Transverse colon (tissue), 4 donors: ENCODE results near the gene SEPTIN5. TPM values are rescaled to one million over a fixed set of nuclear protein-coding genes. Genes with fewer than 3 reads are reported as not detected.

Experiments
- DNase-seq: peaks from one replicate; pipeline ENCODE4 v3.0.0-alpha.2; 2019
- H3K27ac ChIP-seq, 4 donors: fragments of 200-600 bp; sonication (generic); 2 replicates each; pipeline ENCODE4 v1.5.1; 2016 to 2018; ENCODE audit warnings: inconsistent platforms in 4 of 4
- H3K27me3 ChIP-seq: fragments of 200-600 bp; sonication (generic); 2 replicates; pipeline ENCODE4 v1.5.1; 2017; ENCODE audit warnings: inconsistent platforms
- H3K36me3 ChIP-seq, 4 donors: fragments of 200-600 bp; sonication (generic); 2 replicates each; pipeline ENCODE4 v1.5.1; 2017 to 2019; ENCODE audit warnings: inconsistent platforms in 4 of 4
- H3K4me1 ChIP-seq, 4 donors: fragments of 200-600 bp; sonication (generic); 2 replicates each; pipeline ENCODE4 v1.5.1; 2017 to 2020; ENCODE audit warnings: inconsistent platforms in 4 of 4
- H3K4me3 ChIP-seq, 4 donors: fragments of 200-600 bp; sonication (generic); 1 replicate in 1 of 4; 2 replicates in 3 of 4; pipeline versions ENCODE4 v1.5.1 to v1.6.1; 2017 to 2019; ENCODE audit warnings: inconsistent platforms in 4 of 4
- H3K9me3 ChIP-seq, 2 donors: fragments of 200-600 bp; sonication (generic); 2 replicates each; pipeline ENCODE4 v1.5.1; 2017 to 2019; ENCODE audit warnings: inconsistent platforms in 2 of 2
- CTCF ChIP-seq, 5 experiments: fragments of 200-600 bp in 3 of 5; fragments of 450-650 bp in 2 of 5; sonication (generic) in 3 of 5; IDR thresholded peaks; 1 replicate in 2 of 5; 2 replicates in 3 of 5; pipeline ENCODE4 v1.5.1; 2016 to 2017; ENCODE audit warnings: antibody characterized with exemption in 5 of 5, inconsistent platforms in 3 of 5, mild to moderate bottlenecking in 2 of 5, moderate library complexity in 1 of 5
- EP300 ChIP-seq: sonication (generic); formaldehyde crosslinking; IDR thresholded peaks from one replicate; pipeline ENCODE4 v1.6.1; 2017; ENCODE audit warnings: antibody characterized with exemption, low read depth
- POLR2A ChIP-seq: fragments of 450-650 bp; IDR thresholded peaks from one replicate; pipeline ENCODE4 v1.6.1; 2016; ENCODE audit warnings: antibody characterized with exemption, mild to moderate bottlenecking, moderate library complexity
- POLR2AphosphoS5 ChIP-seq, 3 donors: sonication (generic); formaldehyde crosslinking; IDR thresholded peaks; one replicate each; pipeline ENCODE4 v1.6.1; 2016; ENCODE audit warnings: antibody characterized with exemption in 3 of 3
- WGBS, 2 donors: methylation state at CpG; one replicate each; pipeline ENCODE4 v1.1.5; 2018; ENCODE audit warnings: low coverage in 1 of 2; 5-methylcytosine and 5-hydroxymethylcytosine counted together
- in situ Hi-C, 4 donors: fragments of 200-750 bp; cut with MboI; loops; one replicate each; pipeline versions ENCODE4 v1.15.0 to v1.15.1; 2017; ENCODE audit warnings: low sequenced_read_pairs in 3 of 4, low pct_ligation_motif_present in 1 of 4, low pct_unique_long_range_greater_than_20kb in 1 of 4
- intact Hi-C: fragments of 100-400 bp; cut with DNase I; formaldehyde crosslinking; loops from one replicate; pipeline ENCODE4 v1.15.1; 2023; ENCODE audit warnings: low total_unique reads
- total RNA-seq, 4 donors: library from RNA; depleted of rRNA; stranded (reverse); fragments of >200 nt; gene quantifications; one replicate each; pipeline ENCODE4 v1.1.0, GENCODE V29; 2016

Gene SEPTIN5
- total RNA-seq, 4 donors from 2014 or later = 2.5 to 709 (median 5.4) TPM

GRCh38 chr22:19767427-19768341 is 53.4 kb downstream of the SEPTIN5 start:
- H3K27me3 ChIP-seq = peaks cover 99% of the 10 kb centered on the region
- no peak for DNase-seq
- in situ Hi-C loops (no loop called here), intact Hi-C loops (no loop called here)
- 26% methylated on average over 27 of the region's 35 CpGs; no CpG with 5 or more reads in 1 of the 2 donors for WGBS, 2 donors
- no peaks in the 10 kb centered on the region for H3K36me3 ChIP-seq
- peak overlapping the region in 1 of 4 donors; percentile 40 for H3K4me3 ChIP-seq
- peaks cover 0 to 20% (median 16%) of the 10 kb centered on the region in 4 donors for H3K4me1 ChIP-seq
- H3K9me3 ChIP-seq = no peaks in the 10 kb centered on the region
- no peak for TF ChIP-seq POLR2AphosphoS5 (IDR thresholded peaks at IDR 0.05)
- TF ChIP-seq POLR2A = no peak
- no peak for TF ChIP-seq EP300
- TF ChIP-seq CTCF (IDR thresholded peaks at IDR 0.05) = no peak
- H3K27ac ChIP-seq = no peak overlapping the region

GRCh38 chr22:19769393-19769715 is 55.1 kb downstream of the SEPTIN5 start:
- H3K27ac ChIP-seq = no peak overlapping the region
- TF ChIP-seq POLR2A (no peak), CTCF (IDR thresholded peaks at IDR 0.05) (no peak), EP300 (no peak), POLR2AphosphoS5 (IDR thresholded peaks at IDR 0.05) (no peak)
- peaks cover 0 to 20% (median 16%) of the 10 kb centered on the region in 4 donors for H3K4me1 ChIP-seq
- WGBS, 2 donors = 93% methylated on average over 12 of the region's 12 CpGs; no CpG with 5 or more reads in 1 of the 2 donors
- H3K36me3 ChIP-seq = no peaks in the 10 kb centered on the region
- in situ Hi-C loops = no loop called here
- DNase-seq = no peak
- intact Hi-C loops = no loop called here
- H3K9me3 ChIP-seq = no peaks in the 10 kb centered on the region
- H3K27me3 ChIP-seq = peaks cover 99% of the 10 kb centered on the region
- H3K4me3 ChIP-seq = no peak overlapping the region

GRCh38 chr22:19770349-19771220 is 56.3 kb downstream of the SEPTIN5 start:
- Histone ChIP-seq H3K9me3 (no peaks in the 10 kb centered on the region), H3K4me1 (peaks cover 0 to 17% (median 15%) of the 10 kb centered on the region in 4 donors), H3K27ac (no peak overlapping the region), H3K36me3 (no peaks in the 10 kb centered on the region), H3K4me3 (no peak overlapping the region), H3K27me3 (peaks cover 99% of the 10 kb centered on the region)
- in situ Hi-C loops = no loop called here
- intact Hi-C loops = no loop called here
- WGBS, 2 donors = 78% methylated on average over 24 of the region's 25 CpGs; no CpG with 5 or more reads in 1 of the 2 donors
- DNase-seq = no peak
- TF ChIP-seq POLR2A (no peak), CTCF (IDR thresholded peaks at IDR 0.05) (no peak), POLR2AphosphoS5 (IDR thresholded peaks at IDR 0.05) (no peak), EP300 (no peak)

- in situ Hi-C loops = no loop called here
Observed at GRCh38 chr22:19772422-19772672, 58.0 kb downstream of the SEPTIN5 start.

More at GRCh38 chr22:19772422-19772672, 58.0 kb downstream of the SEPTIN5 start:
- DNase-seq = no peak
- 61 to 67% methylated on average over 2 to 4 of the region's 4 CpGs for WGBS, 2 donors
- Histone ChIP-seq H3K9me3 (no peaks in the 10 kb centered on the region), H3K4me3 (no peak overlapping the region), H3K27me3 (peaks cover 94% of the 10 kb centered on the region), H3K36me3 (no peaks in the 10 kb centered on the region), H3K27ac (no peak overlapping the region), H3K4me1 (peaks cover 0 to 4% (median 2%) of the 10 kb centered on the region in 4 donors)
- intact Hi-C loops = no loop called here
- no peak for TF ChIP-seq POLR2AphosphoS5 (IDR thresholded peaks at IDR 0.05)
- TF ChIP-seq POLR2A = no peak
- TF ChIP-seq CTCF (IDR thresholded peaks at IDR 0.05) = no peak
- no peak for TF ChIP-seq EP300
